Activated CD4-positive, alpha-beta T cell treated with anti-CD3 and anti-CD28 coated beads, Interleukin-2, amount 50 U/mL, for 24 hours (primary cell): ENCODE data around the gene MRPS5.

Experiments used
- DNase-seq, 2 donors: peaks; one replicate each; pipeline ENCODE4 v3.0.0-alpha.2; 2020; ENCODE audit warnings: low read depth in 1 of 2, low spot score in 1 of 2

Gene MRPS5

DNA sequence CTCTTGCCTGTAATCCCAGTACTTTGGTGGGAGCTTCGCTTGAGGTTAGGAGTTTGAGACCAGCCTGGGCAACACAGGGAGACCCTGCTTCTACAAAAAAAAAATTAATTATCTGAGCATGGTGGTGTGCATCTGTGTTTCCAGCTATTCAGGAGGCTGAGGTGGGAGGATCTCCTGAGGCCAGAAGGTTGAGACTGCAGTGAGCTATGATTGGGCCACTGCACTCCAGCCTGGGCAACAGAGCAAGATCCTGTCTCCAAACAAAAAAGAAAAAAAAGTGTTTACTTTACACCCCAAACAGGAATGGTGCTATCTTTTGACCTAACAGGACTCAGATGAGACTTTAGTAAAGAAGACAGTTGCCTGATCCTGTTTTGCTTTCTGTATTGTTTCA is 60.5 kb downstream of the MRPS5 start:
- no peak for DNase-seq

DNA sequence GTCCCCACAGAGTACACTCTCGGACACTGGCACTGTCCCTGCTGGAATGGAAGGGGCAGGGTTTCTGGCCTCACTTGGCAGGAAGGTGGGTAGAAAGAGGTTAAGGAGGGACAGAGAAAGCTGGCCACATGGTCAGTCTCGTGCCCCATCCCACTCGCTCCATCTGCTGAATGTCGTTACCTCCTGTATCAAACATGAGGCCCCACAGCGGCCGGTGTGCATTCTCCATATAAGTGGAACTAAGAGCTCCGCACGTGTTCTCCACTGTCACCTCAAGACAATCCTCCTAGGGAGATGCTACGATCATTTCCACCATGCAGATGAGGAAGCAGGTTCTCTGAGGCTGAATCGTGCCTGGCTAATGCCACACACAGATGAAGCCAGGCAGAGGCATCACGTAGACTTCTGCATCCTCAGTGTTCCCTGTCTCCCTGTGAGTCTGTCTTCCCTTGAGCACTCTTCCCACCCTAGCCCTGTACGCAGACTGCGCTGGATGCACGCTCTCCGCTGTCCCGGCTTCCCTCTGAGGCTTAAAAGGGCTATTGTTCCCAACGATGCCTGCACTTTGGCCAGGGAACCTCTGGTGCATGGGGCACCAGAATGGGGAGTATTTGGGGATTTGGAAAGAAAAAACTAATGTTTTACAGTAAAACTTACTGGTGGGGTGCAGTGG is 61.0 kb downstream of the MRPS5 start:
- no peak for DNase-seq

DNA sequence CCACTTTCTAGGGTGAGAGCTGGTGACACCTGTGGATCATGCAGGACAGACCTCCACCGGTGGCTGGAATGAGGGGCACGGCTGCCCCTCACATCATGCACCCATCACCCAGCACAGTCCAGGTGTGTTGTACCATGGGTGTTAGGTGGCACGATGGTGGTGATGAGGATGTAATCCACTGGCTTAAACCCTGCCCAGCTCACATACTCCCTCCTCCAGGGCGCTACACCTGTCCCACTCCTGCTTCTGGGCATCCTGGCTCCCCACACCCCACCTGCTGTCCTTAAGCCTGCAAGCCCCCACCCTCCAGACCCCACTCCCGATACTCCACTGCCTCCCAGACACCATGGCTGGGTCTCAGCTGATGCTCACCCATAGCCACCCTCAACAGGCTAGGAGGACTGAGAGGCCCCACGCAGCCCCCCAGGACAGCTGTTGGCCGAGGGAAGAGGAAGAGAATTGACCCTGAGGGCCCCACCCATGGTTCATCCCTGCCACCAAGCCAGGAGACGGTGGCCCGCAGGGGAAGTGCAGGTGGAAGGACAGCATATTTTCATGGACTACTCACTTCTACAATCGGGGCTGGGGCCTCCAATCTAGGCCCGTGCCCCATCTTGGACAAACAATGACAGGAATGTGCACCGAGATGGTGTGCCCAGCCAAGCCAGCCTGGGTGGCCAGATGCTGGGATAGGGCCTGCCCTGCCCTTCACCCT is 61.8 kb downstream of the MRPS5 start:
- no peak for DNase-seq

DNA sequence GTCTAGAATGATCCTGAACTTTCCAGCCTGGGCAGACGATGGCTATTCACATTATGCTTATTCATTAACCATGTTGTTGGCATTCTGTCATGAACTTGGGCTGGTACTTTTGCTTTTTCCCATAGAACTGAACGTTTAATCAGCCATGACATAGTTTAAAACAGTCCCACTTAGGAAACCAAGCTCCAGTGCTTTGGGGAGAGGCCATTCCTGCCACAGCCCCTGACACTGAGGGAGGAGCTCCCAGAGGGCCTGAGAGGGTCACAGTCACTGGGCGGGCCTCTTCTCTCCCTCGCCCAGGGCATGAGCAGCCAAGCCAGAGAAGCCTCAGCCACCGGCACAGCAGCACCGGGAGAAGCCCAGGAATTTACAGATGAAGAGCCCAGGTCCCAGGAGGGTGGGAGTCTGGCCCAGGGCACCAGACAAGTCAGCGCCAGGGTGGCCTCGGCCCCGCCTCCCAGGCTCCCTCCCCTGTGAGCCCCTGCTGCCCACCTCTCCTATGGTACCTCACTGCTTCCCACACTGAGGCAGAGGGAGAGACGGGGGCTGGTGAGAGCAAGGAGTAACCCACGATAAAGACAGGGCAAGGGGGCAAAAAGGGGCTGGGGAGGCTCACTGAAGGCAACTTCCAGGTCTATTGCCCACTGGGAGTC is 62.5 kb downstream of the MRPS5 start:
- no peak for DNase-seq

DNA sequence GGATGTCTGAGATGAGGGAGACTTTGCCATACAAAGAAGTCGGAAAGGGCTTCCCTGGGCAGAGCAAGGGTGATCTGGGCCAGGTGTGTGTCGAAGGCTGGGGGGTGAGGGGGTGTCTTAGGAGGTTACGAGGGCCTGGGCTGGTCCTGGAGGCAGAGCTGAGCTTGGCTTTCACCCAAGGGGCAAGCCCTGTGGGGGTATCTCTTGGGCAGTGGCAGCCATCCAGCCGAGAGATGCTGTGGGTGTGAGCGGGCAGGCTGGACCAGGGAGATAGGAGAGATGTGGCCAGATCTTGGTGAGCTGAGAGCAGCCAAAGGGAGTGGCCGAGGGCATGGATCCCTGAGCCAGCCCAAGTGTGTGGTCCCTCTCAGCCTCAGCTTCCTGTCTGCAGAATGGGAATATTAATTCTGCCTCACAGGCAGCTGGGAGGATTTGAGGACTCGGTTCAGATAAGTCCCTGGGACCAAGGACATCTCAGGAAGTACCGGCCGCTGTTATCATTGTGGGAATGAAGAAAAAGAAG is 63.1 kb downstream of the MRPS5 start:
- DNase-seq: no peak

DNA sequence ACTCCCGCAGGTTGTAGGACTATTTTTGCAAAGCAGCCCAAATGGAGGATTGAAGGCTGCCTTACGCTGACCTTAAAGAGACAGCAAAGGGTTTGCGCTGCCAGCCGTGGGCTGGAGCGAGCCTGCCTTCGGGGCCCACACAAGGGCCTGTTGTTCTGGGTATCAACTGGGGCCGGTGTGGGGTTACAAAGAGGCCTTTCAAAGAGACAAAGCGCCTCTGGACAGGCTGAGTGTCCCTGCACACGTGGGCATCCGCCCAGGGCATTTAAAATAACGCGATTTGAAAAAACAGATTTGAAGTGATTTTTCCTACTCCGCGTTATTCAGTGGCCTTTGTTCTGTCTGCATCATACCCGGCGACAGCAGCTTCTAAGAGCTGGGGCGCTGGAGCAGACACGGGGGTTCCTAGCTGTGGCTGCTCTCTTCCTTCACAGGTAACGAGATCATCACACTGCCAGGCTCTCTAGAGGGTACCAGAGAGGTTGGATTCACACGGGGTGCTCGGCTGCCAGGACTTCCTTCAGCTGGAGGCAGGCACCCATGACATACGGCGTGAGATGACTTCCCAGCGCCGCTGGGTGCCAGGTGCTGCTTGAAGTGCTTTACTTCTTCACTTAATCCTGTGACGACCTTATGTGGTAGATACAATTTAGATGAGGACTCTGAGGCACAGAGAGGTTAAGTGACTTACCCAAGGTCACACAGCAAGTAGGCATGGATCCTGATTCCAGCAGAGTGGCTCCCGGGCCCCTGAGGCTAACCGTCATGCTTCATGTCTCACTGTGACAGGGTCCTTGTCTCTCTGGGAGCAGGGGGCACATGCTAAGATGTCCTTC is 63.9 kb downstream of the MRPS5 start:
- no peak for DNase-seq

DNA sequence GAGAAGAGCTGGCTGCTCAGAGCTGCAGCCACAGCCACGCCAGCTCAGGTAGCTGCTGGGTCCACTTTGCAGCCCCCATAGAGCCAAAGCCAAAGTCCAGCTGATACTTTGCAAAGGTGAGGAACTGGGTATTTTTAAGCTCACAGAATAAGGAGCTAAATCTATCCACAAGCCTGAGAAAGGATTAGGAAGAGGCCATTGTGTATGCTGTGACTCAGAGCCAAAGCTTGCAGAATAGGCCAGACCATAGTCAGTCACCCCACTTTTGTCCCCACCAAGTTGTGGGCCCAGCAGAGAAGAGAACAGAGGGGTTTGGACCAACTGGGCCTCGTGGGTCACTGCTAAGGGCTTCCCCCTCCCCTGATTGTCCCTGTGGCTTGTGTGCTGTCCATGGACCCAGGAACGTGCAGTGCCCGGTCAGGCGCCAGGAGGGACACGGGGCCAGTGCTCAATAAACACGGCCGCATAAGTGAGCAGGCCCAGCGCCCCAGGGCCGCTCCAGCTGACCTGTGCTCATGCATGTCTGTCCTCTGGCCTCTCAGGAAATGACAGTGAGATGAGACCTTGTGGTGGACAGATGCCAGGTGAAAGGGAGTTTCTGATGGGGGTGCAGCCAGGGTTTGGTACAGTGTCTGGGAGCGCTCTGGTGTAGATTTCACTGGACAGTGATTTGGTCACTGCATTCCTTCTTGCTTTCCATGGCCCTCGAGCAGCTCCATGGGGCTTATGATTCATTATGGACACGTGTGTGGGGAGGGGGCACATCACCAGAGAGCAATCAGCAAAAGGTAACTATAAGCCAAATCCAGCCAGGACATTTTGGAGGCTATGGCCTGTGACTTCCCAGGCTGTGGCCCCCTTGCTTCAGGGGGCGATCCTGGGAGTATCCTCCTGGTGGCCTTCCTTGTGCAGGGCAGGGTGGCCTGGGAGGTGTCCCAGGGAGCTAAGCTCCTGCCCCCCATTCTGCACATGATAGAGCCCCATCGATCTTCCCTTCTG is 64.8 kb downstream of the MRPS5 start:
- no peak for DNase-seq

DNA sequence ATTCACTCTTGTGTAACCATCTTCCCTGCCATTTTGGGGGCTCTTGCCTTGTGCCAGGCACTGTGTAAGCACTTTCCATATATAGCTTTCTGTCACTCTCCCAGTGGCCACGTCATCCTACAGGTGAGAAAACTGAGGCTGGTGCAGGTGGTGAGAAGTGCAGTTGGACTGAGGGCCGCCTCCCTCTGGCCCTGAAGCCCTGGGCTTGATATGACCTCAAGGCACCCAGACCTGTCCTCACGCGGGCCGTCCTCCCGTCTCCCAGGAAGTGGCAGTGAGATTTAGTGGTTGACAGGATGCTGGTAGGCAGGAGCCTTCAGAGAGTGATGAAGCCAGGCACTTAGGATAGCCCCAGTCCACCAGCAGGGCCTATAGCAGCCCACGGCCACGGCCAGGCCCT is 65.6 kb downstream of the MRPS5 start:
- no peak for DNase-seq

DNA sequence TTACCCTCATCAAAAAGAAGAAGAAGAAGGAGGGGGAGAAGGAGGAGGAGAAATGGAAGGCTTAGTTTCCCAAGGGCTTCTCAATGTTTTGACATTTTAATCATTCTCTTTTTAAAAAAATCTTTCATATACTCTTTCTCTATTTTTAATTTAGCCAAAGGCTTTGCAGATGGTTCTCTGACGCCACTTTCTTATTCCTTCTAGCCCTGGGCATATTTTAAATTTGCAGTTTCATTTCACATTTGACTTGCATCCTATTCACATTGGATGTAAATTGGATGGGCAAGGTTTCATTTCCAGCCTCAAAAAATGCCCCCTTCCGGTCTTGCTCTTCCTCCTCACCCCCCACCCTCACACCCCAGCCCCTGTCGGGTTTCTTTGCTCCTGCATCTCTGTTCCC is 66.3 kb downstream of the MRPS5 start:
- DNase-seq: no peak

DNA sequence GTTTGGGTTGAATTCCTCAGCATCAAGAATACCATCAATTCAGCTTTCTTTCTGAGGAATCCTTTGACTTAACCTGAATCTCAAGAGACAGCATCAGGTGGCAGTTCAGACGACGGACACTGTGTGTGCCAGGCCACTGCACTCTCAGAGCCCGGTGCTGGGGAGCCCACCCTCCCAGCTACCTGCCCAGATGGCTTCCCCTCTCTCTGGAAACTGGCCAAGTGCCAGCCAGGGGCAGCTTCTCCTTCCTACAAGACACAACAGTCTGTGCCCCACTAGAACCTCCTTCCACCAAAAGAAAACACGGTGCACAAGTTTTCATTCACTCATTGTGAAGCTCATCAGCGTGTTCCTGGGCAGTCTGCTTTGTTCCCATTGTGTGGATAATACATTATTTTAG is 67.6 kb downstream of the MRPS5 start:
- DNase-seq: no peak

DNA sequence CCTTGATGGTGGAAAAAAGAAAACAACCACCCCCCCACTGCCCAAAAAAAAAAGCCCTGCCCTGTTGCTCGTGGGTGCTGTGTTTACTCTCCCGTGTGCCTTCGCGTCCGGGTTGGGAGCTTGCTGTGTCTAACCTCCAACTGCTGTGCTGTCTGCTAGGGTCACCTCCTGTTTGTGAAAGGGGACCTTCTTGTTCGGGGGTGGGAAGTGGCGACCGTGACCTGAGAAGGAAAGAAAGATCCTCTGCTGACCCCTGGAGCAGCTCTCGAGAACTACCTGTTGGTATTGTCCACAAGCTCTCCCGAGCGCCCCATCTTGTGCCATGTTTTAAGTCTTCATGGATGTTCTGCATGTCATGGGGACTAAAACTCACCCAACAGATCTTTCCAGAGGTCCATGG is 68.1 kb downstream of the MRPS5 start:
- DNase-seq: no peak

DNA sequence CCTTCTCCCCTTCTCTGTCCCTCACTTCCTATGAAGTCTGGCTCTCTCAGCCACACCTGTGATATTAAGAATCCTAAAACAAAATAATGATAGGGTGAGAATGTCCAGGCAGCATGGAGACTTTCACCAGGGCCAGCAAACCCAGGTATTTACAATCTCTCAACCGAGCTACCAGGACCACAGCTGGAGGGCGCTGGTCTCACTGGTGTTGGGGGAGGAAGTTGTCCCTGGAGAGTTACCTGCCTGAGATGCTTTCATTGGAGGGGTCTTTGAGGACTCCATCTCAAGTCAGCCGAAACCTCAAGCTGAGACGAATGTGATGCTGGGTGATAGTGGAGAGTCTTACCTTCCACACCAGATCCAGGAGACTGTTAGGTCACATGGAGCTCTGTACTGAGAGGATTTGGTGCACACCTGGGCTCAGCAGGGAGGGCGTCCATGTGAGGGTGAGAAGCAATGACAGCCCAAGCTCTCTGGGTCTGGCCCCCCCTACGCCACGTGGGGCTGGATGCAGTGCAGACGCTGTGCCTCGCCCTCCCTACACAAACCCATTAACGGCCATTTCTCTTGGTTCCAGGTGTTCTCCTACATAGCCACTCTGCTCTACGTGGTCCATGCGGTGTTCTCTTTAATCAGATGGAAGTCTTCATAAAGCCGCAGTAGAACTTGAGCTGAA is 68.7 kb downstream of the MRPS5 start:
- no peak for DNase-seq

DNA sequence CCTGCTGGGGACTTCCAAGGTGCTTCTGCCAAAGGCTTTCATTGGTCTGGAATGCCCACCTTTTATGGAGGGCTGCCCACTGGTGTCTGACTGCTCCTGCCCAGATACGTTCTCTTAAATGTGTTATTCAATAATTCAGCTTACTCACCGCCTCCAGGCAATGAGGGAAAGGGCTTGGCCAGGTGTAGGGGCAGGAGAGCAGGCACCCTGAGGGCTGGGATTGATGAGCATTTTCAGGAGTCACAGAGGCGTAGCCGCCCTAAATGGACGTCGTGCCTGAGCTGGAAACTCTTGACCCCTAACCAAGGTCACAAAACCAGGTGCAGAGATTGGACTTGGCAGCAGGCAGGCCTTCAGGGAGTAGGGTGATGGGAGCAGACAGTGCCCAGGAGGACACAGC is 69.3 kb downstream of the MRPS5 start:
- no peak for DNase-seq

DNA sequence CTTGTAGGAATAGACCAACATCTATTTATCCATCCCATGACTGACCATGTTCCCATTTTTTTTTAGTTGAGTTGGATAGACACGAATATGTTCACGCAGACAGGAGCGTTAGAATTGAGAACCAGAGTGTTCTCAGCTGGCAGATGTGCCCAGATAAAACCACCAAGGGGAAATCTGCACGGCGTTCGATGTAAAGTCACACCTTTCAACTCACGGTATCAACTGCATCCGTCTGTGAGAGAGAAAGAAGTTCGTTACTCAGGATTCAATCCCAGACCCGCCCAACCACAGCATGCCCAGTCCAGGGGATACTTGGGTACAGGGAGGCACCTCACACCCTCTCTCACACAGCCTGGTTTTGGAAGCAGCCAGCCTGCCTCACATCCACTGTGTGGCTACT is 70.0 kb downstream of the MRPS5 start:
- no peak for DNase-seq

DNA sequence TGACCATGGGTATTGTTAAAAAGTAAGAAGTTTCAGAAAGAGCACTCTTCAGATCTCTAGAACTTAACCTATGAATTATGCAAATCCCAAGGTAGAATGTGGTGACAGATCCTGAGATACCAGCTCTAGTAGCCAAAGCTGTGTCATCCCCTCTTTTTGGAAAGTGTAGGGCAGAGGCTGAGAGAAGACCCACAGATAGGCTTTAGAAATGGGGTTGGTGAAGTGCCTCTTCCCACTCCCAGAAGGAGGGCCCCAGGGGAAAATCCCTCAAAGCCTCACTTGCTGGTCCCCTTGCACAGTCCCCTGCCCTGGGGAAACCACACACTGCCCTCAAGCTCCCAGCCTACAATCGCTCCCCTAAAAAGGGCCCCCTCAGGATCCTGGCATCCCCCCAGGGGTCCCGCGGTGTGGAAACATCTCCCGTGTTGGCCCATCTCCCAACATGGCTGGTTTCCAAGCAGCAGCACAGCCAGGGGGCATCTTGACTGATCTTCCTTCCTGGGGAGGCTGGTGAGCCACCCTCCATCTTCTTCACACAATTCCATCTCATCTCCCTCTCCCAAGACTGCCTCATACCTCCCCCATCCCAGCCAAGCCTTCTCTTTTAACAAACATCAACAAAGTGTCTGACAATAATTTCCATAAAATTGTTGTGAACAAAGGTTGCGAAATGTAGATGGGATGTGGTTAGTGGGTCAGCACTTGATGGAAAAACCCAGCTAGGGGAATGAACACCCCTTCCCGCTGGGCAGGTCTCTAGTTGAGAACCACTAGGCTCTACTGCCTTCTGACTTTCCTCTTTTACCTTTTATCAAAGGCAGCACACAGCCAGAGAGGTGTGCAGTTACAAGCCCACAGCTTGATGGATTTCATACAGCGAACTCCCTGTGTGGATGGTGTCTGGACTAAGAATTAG is 71.0 kb downstream of the MRPS5 start:
- DNase-seq: no peak

DNA sequence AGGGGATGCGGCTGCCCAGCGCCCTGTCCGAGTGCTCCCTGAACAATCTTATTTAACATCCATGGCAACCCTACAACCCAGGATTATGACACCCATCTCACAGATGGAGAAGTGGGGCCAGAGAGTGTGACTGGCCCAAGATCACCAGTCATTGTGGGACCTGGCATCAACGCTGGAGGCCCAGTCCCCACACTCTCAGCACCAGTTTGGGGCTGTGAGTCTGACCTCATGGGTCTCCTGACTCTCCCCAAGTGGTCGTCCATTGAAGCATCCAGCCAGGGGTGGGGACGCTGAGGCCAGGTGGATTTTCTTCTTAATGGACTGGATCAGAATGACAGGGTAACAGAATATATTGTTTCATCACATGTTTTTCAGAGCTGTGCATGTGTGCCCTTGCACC is 71.6 kb downstream of the MRPS5 start:
- DNase-seq: no peak

DNA sequence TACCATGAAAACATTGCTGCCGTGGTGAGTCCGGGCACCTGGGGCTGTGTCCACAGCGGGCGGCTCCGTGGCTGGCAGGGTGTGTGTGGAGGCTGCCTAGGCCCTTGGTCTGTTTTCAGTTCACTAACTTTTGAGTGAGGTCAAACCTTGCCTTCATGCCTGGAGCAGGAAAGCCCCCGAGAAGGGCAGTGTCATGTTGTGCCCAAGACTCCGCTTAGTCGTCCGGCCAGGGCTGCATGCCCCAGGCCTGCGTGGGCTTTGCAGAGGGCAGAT is 72.0 kb downstream of the MRPS5 start:
- DNase-seq: no peak

DNA sequence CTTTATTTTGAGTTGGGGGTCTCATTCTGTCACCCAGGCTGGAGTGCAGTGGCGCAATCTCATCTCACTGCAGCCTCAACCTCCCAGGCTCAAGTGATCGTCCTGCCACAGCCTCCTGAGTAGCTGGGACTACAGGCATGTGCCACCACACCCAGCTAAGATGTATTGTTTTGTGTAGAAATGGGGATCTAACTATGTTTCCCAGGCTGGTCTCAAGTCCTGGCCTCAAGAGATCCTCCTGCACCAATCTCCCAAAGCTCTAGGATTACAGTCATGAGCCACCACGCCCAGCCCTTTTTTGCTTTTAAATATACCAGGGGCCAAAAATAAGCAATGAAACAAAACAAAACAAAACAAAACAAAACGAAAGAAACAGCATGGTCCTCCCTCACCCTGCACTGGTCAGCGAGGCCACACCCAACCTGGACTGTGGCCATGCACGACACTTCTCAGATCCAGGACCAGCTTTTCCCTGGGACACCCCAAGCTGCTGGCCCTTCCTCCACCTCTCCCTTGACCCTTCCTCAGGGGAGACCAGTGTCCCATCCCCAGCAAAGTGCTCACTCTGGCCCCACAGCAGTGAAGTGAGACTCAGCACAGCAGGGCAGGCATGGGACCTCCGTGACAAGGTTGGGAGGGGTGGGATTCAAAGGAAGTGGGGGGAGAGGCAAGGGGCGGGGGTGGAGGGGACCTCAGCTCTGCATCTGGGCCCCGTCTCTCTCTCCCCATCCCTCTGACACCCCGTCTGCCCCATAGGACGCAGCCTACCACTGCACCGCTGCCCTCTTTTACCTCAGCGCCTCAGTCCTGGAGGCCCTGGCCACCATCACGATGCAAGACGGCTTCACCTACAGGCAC is 72.6 kb downstream of the MRPS5 start:
- DNase-seq: no peak
